ENCODE results near the gene WRAP53.

WRAP53 gene

GRCh38 chr17:7716901-7717755, 28.9 kb downstream of the WRAP53 start, which contains the start of gene DNAH2:
DNAH2 (plus strand) TSS chr17:7717744; CDS start chr17:7719735, 1,991 bp downstream.
- no peak for TF ChIP-seq Cebpa-rat (IDR thresholded peaks at IDR 0.05)
- Histone ChIP-seq H3K36me3 (no peaks in the 10 kb centered on the region), H3K4me2 (peak within 1 kb of the TSS; percentile 83), H3K9me3 (no peaks in the 10 kb centered on the region), H3K4me3 (peak within 1 kb of the TSS; percentile 67), H3K27ac (peak within 1 kb of the TSS; percentile 44; the same call in 1 of the 2 replicates), H4K20me1 (no peaks in the 10 kb centered on the region; the same call in 1 of the 2 replicates), H3K9ac (peak within 1 kb of the TSS; percentile 43; the same call in 1 of the 2 replicates), H3K4me1 (peaks cover 52% of the 10 kb centered on the region), H3K27me3 (peaks cover 85% of the 10 kb centered on the region)

GRCh38 chr17:7717756-7718350, 29.6 kb downstream of the WRAP53 start:
- TF ChIP-seq Cebpa-rat (IDR thresholded peaks at IDR 0.05) = no peak
- Histone ChIP-seq H4K20me1 (no peaks in the 10 kb centered on the region; the same call in 1 of the 2 replicates), H3K36me3 (no peaks in the 10 kb centered on the region), H3K27ac (no peak overlapping the region), H3K27me3 (peaks cover 77% of the 10 kb centered on the region), H3K9me3 (no peaks in the 10 kb centered on the region), H3K4me2 (peak overlapping the region; percentile 83), H3K4me1 (peaks cover 52% of the 10 kb centered on the region), H3K4me3 (peak overlapping the region; percentile 67), H3K9ac (peak overlapping the region; percentile 43; the same call in 1 of the 2 replicates)

DNA sequence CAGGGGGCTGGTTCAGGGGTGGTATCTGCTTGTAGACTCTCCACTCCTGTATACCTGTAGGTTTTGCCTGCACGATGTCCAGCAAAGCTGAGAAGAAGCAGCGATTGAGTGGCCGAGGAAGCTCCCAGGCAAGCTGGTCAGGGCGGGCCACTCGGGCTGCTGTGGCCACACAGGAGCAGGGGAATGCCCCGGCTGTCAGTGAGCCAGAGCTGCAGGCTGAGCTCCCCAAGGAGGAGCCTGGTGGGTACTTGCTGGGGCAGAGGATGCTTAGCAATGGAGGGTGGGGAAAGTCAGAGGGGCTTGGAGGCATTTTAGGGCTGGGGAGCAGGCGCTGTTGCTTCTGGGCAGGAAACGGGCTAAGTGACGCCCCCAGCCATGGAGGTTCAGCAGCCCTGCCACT, 31.4 kb downstream of the WRAP53 start:
- Histone ChIP-seq H3K9me3 (no peaks in the 10 kb centered on the region), H3K4me2 (no peak overlapping the region), H3K27ac (no peak overlapping the region), H4K20me1 (no peaks in the 10 kb centered on the region; the same call in 1 of the 2 replicates), H3K27me3 (peaks cover 60% of the 10 kb centered on the region), H3K4me1 (peaks cover 37% of the 10 kb centered on the region), H3K9ac (no peak overlapping the region), H3K4me3 (no peak overlapping the region), H3K36me3 (no peaks in the 10 kb centered on the region)
- no peak for TF ChIP-seq Cebpa-rat (IDR thresholded peaks at IDR 0.05)

GRCh38 chr17:7720125-7720524, 31.8 kb downstream of the WRAP53 start:
- Histone ChIP-seq H3K4me1 (peaks cover 32% of the 10 kb centered on the region), H3K9me3 (no peaks in the 10 kb centered on the region), H3K9ac (no peak overlapping the region), H3K36me3 (no peaks in the 10 kb centered on the region), H4K20me1 (no peaks in the 10 kb centered on the region; the same call in 1 of the 2 replicates), H3K4me2 (no peak overlapping the region), H3K27ac (no peak overlapping the region), H3K4me3 (no peak overlapping the region), H3K27me3 (peaks cover 56% of the 10 kb centered on the region)
- no peak for TF ChIP-seq Cebpa-rat (IDR thresholded peaks at IDR 0.05)

DNA sequence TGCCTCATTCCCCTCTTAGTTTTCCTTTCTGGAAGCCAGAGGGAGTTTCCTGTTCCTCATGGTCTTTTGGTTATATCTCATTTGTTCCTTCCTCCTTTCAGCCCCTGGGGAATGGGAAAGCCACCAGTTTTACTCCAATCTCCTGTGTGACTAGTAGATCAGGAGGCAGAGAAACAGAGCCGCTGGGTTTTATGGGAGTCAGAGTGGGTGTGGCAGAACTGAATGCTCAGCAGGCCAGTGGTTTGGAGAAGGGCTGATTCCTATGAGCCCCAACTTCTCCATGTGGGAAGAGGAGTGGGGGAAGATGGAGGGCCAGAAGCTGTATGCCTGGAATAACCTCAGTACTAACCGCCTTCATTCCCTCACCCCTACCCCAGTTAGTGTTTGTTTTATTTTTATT, 33.3 kb downstream of the WRAP53 start:
- no peaks in the 10 kb centered on the region for H3K9me3 ChIP-seq
- no peak overlapping the region for H3K4me2 ChIP-seq
- TF ChIP-seq Cebpa-rat (IDR thresholded peaks at IDR 0.05) = no peak
- peaks cover 41% of the 10 kb centered on the region for H3K27me3 ChIP-seq
- H3K36me3 ChIP-seq = no peaks in the 10 kb centered on the region
- H3K9ac ChIP-seq = no peak overlapping the region
- peaks cover 17% of the 10 kb centered on the region for H3K4me1 ChIP-seq
- no peak overlapping the region for H3K4me3 ChIP-seq
- H3K27ac ChIP-seq = no peak overlapping the region
- no peaks in the 10 kb centered on the region; the same call in 1 of the 2 replicates for H4K20me1 ChIP-seq

DNA sequence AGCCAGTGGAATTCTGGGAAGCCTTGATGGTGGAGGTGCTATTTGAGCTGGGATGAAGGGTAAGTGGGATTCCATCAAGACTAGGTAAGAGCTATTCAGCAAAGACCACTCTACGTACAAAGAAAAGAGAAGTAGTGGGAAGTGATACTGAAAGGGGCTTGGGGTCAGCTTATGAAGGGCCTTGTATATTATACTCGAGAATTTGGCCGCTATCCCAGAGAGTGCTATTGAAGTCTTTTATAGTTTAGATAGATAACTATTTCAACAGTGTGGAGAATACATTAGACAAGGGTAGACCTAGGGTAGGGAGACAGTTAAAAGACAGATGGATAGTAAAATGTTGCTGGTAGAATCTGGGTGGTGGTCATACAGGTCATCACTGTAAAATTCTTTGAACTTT, 39.6 kb downstream of the WRAP53 start:
- no peaks in the 10 kb centered on the region for H3K36me3 ChIP-seq
- H3K9me3 ChIP-seq = no peaks in the 10 kb centered on the region
- no peak overlapping the region for H3K9ac ChIP-seq
- H3K27me3 ChIP-seq = no peaks in the 10 kb centered on the region
- H3K4me3 ChIP-seq = no peak overlapping the region
- H3K4me2 ChIP-seq = no peak overlapping the region
- no peaks in the 10 kb centered on the region for H4K20me1 ChIP-seq
- peaks cover 5% of the 10 kb centered on the region; the same call in 1 of the 2 replicates for H3K4me1 ChIP-seq
- no peak overlapping the region for H3K27ac ChIP-seq
- TF ChIP-seq Cebpa-rat (IDR thresholded peaks at IDR 0.05) = no peak

GRCh38 chr17:7729816-7730215, 41.5 kb downstream of the WRAP53 start:
- no peaks in the 10 kb centered on the region for H4K20me1 ChIP-seq
- H3K4me1 ChIP-seq = peaks cover 5% of the 10 kb centered on the region; the same call in 1 of the 2 replicates
- no peak for TF ChIP-seq Cebpa-rat (IDR thresholded peaks at IDR 0.05)
- no peaks in the 10 kb centered on the region for H3K27me3 ChIP-seq
- no peak overlapping the region for H3K4me2 ChIP-seq
- no peak overlapping the region for H3K4me3 ChIP-seq
- H3K9ac ChIP-seq = no peak overlapping the region
- no peaks in the 10 kb centered on the region for H3K9me3 ChIP-seq
- no peaks in the 10 kb centered on the region for H3K36me3 ChIP-seq
- H3K27ac ChIP-seq = no peak overlapping the region

GRCh38 chr17:7732981-7733539, 44.8 kb downstream of the WRAP53 start:
- peaks cover 5% of the 10 kb centered on the region; the same call in 1 of the 2 replicates for H3K4me1 ChIP-seq
- no peak overlapping the region for H3K4me2 ChIP-seq
- no peak overlapping the region for H3K9ac ChIP-seq
- no peak overlapping the region for H3K4me3 ChIP-seq
- no peaks in the 10 kb centered on the region for H3K9me3 ChIP-seq
- no peaks in the 10 kb centered on the region for H4K20me1 ChIP-seq
- TF ChIP-seq Cebpa-rat (IDR thresholded peaks at IDR 0.05) = no peak
- no peak overlapping the region for H3K27ac ChIP-seq
- H3K27me3 ChIP-seq = no peaks in the 10 kb centered on the region
- H3K36me3 ChIP-seq = no peaks in the 10 kb centered on the region

DNA sequence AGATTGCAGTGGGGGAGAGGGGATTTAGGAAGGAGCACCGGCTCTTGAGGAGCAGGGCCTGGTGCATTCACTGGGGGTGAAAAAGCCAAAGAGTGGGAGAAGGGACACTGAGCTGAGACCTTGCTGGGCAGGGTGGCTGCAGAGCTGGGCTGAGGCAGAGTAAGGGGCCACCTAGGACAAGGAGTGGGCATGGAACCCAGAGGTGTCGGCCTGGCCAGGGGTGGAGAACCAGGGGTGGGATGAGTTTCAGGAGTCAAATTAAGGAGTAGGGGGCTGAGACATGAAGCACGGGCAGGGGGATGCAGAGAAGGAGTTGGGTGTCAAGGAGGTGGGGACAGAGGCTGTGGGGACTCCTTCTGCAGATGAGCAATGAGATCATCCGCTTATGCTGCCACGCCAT, 49.3 kb downstream of the WRAP53 start:
- no peak for TF ChIP-seq Cebpa-rat (IDR thresholded peaks at IDR 0.05)
- no peak overlapping the region for H3K4me2 ChIP-seq
- H3K4me1 ChIP-seq = no peaks in the 10 kb centered on the region
- H3K9ac ChIP-seq = no peak overlapping the region
- H3K36me3 ChIP-seq = no peaks in the 10 kb centered on the region
- H3K27ac ChIP-seq = no peak overlapping the region
- no peak overlapping the region for H3K4me3 ChIP-seq
- no peaks in the 10 kb centered on the region for H3K27me3 ChIP-seq
- H4K20me1 ChIP-seq = no peaks in the 10 kb centered on the region
- H3K9me3 ChIP-seq = no peaks in the 10 kb centered on the region

DNA sequence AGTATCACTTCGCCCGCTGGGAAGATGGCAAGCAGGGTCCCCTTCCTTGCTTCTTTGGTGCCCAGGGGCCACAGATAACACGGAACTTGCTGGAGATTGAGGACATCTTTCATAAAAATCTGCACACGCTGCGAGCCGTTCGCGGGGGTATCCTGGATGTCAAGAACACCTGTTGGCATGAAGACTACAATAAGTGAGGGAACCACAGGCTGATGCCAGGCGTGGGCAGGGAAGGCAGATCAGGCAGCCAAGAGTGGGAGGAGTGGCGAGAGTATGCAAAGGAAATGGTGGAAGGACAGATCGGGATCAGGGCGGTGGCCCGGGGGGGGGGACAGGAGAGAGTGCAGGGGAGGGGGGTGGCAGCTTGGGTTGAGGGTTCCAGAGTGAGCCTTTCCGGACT, 51.5 kb downstream of the WRAP53 start:
- H3K9me3 ChIP-seq = no peaks in the 10 kb centered on the region
- no peaks in the 10 kb centered on the region for H3K36me3 ChIP-seq
- H3K9ac ChIP-seq = no peak overlapping the region
- H3K4me3 ChIP-seq = no peak overlapping the region
- no peak for TF ChIP-seq Cebpa-rat (IDR thresholded peaks at IDR 0.05)
- no peak overlapping the region for H3K27ac ChIP-seq
- H3K27me3 ChIP-seq = no peaks in the 10 kb centered on the region
- H4K20me1 ChIP-seq = no peaks in the 10 kb centered on the region
- no peak overlapping the region for H3K4me2 ChIP-seq
- no peaks in the 10 kb centered on the region for H3K4me1 ChIP-seq

Measured in BLaER1 (cell line).